Measurements from ENCODE around the gene NME9. TPM values are rescaled to one million over a fixed set of nuclear protein-coding genes. Genes with fewer than 3 reads are reported as not detected.

NME9 gene
- total RNA-seq, 1 experiment from 2014 or later, result not detected

DNA sequence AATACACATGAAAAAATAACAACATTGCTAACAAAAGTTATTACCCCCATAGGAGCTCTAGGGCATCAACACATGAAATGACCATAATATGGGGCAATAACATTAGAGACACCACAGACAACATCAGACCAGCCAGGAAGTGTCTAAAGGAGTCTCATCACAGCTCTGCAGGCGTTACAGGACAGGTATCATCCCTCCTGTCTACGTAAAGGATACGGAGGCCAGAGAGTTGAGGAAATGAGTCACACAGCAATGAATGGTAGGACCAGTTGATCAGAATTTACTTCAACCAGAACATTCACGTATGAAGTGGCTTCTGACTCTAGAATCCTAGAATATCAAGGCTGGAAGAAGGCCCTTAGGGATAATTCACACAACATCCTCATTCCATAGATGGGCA lies 1.8 kb downstream of the NME9 start:
- TF ChIP-seq, protein P1, sequence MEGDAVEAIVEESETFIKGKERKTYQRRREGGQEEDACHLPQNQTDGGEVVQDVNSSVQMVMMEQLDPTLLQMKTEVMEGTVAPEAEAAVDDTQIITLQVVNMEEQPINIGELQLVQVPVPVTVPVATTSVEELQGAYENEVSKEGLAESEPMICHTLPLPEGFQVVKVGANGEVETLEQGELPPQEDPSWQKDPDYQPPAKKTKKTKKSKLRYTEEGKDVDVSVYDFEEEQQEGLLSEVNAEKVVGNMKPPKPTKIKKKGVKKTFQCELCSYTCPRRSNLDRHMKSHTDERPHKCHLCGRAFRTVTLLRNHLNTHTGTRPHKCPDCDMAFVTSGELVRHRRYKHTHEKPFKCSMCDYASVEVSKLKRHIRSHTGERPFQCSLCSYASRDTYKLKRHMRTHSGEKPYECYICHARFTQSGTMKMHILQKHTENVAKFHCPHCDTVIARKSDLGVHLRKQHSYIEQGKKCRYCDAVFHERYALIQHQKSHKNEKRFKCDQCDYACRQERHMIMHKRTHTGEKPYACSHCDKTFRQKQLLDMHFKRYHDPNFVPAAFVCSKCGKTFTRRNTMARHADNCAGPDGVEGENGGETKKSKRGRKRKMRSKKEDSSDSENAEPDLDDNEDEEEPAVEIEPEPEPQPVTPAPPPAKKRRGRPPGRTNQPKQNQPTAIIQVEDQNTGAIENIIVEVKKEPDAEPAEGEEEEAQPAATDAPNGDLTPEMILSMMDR (IDR thresholded peaks at IDR 0.05; ENCODE audit: insufficient read depth in 1 of 2, low read depth in 1 of 2, low read length in 1 of 2, severe bottlenecking in 1 of 2, unreplicated experiment in 1 of 2), result no peak
- Histone ChIP-seq H3K36me3 (ENCODE audit: control insufficient read depth, insufficient read depth, low read length) (no peaks in the 10 kb centered on the region), H3K27me3 (replicated peaks; ENCODE audit: control insufficient read depth, insufficient read depth, low read length) (no peaks in the 10 kb centered on the region), H3K9me3 (no peaks in the 10 kb centered on the region), H3K4me3 (ENCODE audit: low read depth, low read length) (no peak overlapping the region), H3K4me1 (no peaks in the 10 kb centered on the region)
- ChIA-PET POLR2A (no interaction called here), CTCF (no interaction called here)
- BruUV-seq (replicated peaks), result no TSS peak
- Mint-ChIP-seq H3K4me3 (ENCODE audit: unreplicated experiment) (no peak overlapping the region), H3K27ac (ENCODE audit: unreplicated experiment) (no peak overlapping the region), H3K27me3 (ENCODE audit: insufficient read depth, unreplicated experiment) (no peaks in the 10 kb centered on the region), H3K36me3 (ENCODE audit: insufficient read depth, unreplicated experiment) (peaks cover 6% of the 10 kb centered on the region), H3K9me3 (ENCODE audit: unreplicated experiment) (no peaks in the 10 kb centered on the region), H3K4me1 (ENCODE audit: low read depth, unreplicated experiment) (no peaks in the 10 kb centered on the region)
- DNase-seq, result no peak
- intact Hi-C loops (cut with micrococcal nuclease; ENCODE audit: unreplicated experiment), result no loop called here

DNA sequence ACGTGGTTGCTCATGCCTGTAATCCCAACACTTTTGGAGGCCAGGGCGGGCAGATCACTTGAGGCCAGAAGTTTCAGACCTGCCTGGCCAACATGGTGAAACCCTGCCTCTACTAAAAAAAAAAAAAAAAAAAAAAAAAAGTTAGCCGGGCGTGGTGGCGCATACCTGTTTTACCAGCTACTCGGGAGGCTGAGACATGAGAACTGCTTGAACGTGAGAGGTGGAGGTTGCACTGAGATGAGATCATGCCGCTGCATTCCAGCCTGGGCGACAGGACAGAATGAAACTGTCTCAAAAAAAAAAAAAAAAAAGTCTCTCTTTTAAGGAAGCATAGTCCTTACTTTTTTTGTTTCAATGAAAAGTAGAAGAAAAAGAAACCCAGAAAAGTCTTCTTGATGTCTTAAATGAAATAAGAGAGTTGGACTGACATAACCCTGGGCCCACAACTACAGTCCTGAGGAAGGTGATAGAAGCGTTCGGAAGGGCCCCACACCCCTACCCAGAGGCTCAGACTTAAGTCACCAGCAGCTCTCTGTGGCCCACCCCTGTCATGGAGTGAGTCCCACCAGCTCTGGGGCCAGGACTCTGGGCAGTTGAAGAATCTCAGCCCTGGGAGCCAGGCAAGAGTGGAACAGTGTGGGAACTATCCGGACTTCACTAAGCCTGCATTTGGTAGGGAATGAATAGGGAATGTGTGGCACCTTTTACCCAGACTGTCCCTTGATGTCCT lies 2.6 kb downstream of the NME9 start:
- Mint-ChIP-seq H3K9me3 (ENCODE audit: unreplicated experiment) (no peaks in the 10 kb centered on the region), H3K27ac (ENCODE audit: unreplicated experiment) (no peak overlapping the region), H3K4me3 (ENCODE audit: unreplicated experiment) (no peak overlapping the region), H3K4me1 (ENCODE audit: low read depth, unreplicated experiment) (no peaks in the 10 kb centered on the region), H3K27me3 (ENCODE audit: insufficient read depth, unreplicated experiment) (no peaks in the 10 kb centered on the region), H3K36me3 (ENCODE audit: insufficient read depth, unreplicated experiment) (peaks cover 6% of the 10 kb centered on the region)
- Histone ChIP-seq H3K4me1 (no peaks in the 10 kb centered on the region), H3K4me3 (ENCODE audit: low read depth, low read length) (no peak overlapping the region), H3K27me3 (replicated peaks; ENCODE audit: control insufficient read depth, insufficient read depth, low read length) (no peaks in the 10 kb centered on the region), H3K9me3 (no peaks in the 10 kb centered on the region), H3K36me3 (ENCODE audit: control insufficient read depth, insufficient read depth, low read length) (no peaks in the 10 kb centered on the region)
- intact Hi-C loops (cut with micrococcal nuclease; ENCODE audit: unreplicated experiment), result no loop called here
- POLR2A ChIA-PET, result no interaction called here
- TF ChIP-seq, protein P1 (IDR thresholded peaks at IDR 0.05; ENCODE audit: insufficient read depth in 1 of 2, low read depth in 1 of 2, low read length in 1 of 2, severe bottlenecking in 1 of 2, unreplicated experiment in 1 of 2), result no peak
- CTCF ChIA-PET, result no interaction called here
- no peak for DNase-seq
- BruUV-seq (replicated peaks), result no TSS peak

- no peaks in the 10 kb centered on the region for H3K4me1 ChIP-seq
- no peak overlapping the region for H3K27ac Mint-ChIP-seq (ENCODE audit: unreplicated experiment)
- H3K4me1 Mint-ChIP-seq (ENCODE audit: low read depth, unreplicated experiment), result no peaks in the 10 kb centered on the region
- ChIA-PET CTCF (no interaction called here), POLR2A (no interaction called here)
- H3K4me3 ChIP-seq (ENCODE audit: low read depth, low read length), result no peak overlapping the region
- H3K9me3 ChIP-seq, result no peaks in the 10 kb centered on the region
- no peaks in the 10 kb centered on the region for H3K9me3 Mint-ChIP-seq (ENCODE audit: unreplicated experiment)
- no peaks in the 10 kb centered on the region for H3K27me3 Mint-ChIP-seq (ENCODE audit: insufficient read depth, unreplicated experiment)
- BruUV-seq (replicated peaks), result no TSS peak
- intact Hi-C loops (cut with micrococcal nuclease; ENCODE audit: unreplicated experiment), result no loop called here
- no peaks in the 10 kb centered on the region for H3K27me3 ChIP-seq (replicated peaks; ENCODE audit: control insufficient read depth, insufficient read depth, low read length)
- TF ChIP-seq, protein P1 (IDR thresholded peaks at IDR 0.05; ENCODE audit: insufficient read depth in 1 of 2, low read depth in 1 of 2, low read length in 1 of 2, severe bottlenecking in 1 of 2, unreplicated experiment in 1 of 2), result no peak
- no peaks in the 10 kb centered on the region for H3K36me3 ChIP-seq (ENCODE audit: control insufficient read depth, insufficient read depth, low read length)
- DNase-seq, result no peak
- H3K36me3 Mint-ChIP-seq (ENCODE audit: insufficient read depth, unreplicated experiment), result peaks cover 6% of the 10 kb centered on the region
- no peak overlapping the region for H3K4me3 Mint-ChIP-seq (ENCODE audit: unreplicated experiment)
Measured at GRCh38 chr3:138325990-138326389, 3.7 kb downstream of the NME9 start.
